ENCODE measurements around the gene DGUOK.

DGUOK gene

GRCh38 chr2:74002505-74003421 lies 76.1 kb downstream of the DGUOK start:
- peak overlapping the region in 1 of 2 donors; percentile 45 for H3K27ac ChIP-seq (ENCODE audit: low read depth in 2 of 2, low read length in 2 of 2)
- peaks cover 24 to 25% of the 10 kb centered on the region in 2 donors for H3K4me1 ChIP-seq (ENCODE audit: control insufficient read depth in 2 of 2, insufficient read depth in 2 of 2, low read length in 2 of 2)
- H3K9me3 ChIP-seq (ENCODE audit: control insufficient read depth in 2 of 2, low read length in 2 of 2): no peaks in the 10 kb centered on the region
- peak overlapping the region; percentile 54 to 76 for H3K4me3 ChIP-seq (ENCODE audit: low read length in 2 of 2)
- H3K36me3 ChIP-seq (ENCODE audit: control insufficient read depth in 2 of 2, insufficient read depth in 2 of 2, low read length in 2 of 2): peaks cover 0 to 4% of the 10 kb centered on the region in 2 donors
- H3K9ac ChIP-seq (ENCODE audit: low read depth in 1 of 2, low read length in 2 of 2): peak overlapping the region; percentile 35 to 55
- no peaks in the 10 kb centered on the region for H3K27me3 ChIP-seq (ENCODE audit: control insufficient read depth in 2 of 2, insufficient read depth in 2 of 2, low read length in 2 of 2)

- no peak overlapping the region for H3K9ac ChIP-seq (ENCODE audit: low read depth in 1 of 2, low read length in 2 of 2)
- H3K4me1 ChIP-seq (ENCODE audit: control insufficient read depth in 2 of 2, insufficient read depth in 2 of 2, low read length in 2 of 2): peaks cover 24 to 25% of the 10 kb centered on the region in 2 donors
- H3K27me3 ChIP-seq (ENCODE audit: control insufficient read depth in 2 of 2, insufficient read depth in 2 of 2, low read length in 2 of 2): no peaks in the 10 kb centered on the region
- H3K9me3 ChIP-seq (ENCODE audit: control insufficient read depth in 2 of 2, low read length in 2 of 2): no peaks in the 10 kb centered on the region
- no peak overlapping the region for H3K4me3 ChIP-seq (ENCODE audit: low read length in 2 of 2)
- peaks cover 0 to 6% of the 10 kb centered on the region in 2 donors for H3K36me3 ChIP-seq (ENCODE audit: control insufficient read depth in 2 of 2, insufficient read depth in 2 of 2, low read length in 2 of 2)
- no peak overlapping the region for H3K27ac ChIP-seq (ENCODE audit: low read depth in 2 of 2, low read length in 2 of 2)
Measured at GRCh38 chr2:74003494-74004211, 77.0 kb downstream of the DGUOK start.

GRCh38 chr2:74004212-74005182 lies 77.8 kb downstream of the DGUOK start:
- H3K4me3 ChIP-seq (ENCODE audit: low read length in 2 of 2): no peak overlapping the region
- H3K4me1 ChIP-seq (ENCODE audit: control insufficient read depth in 2 of 2, insufficient read depth in 2 of 2, low read length in 2 of 2): peaks cover 19 to 22% of the 10 kb centered on the region in 2 donors
- H3K9ac ChIP-seq (ENCODE audit: low read depth in 1 of 2, low read length in 2 of 2): no peak overlapping the region
- H3K9me3 ChIP-seq (ENCODE audit: control insufficient read depth in 2 of 2, low read length in 2 of 2): no peaks in the 10 kb centered on the region
- H3K27me3 ChIP-seq (ENCODE audit: control insufficient read depth in 2 of 2, insufficient read depth in 2 of 2, low read length in 2 of 2): no peaks in the 10 kb centered on the region
- no peak overlapping the region for H3K27ac ChIP-seq (ENCODE audit: low read depth in 2 of 2, low read length in 2 of 2)
- peaks cover 3 to 6% of the 10 kb centered on the region in 2 donors for H3K36me3 ChIP-seq (ENCODE audit: control insufficient read depth in 2 of 2, insufficient read depth in 2 of 2, low read length in 2 of 2)

GRCh38 chr2:74005786-74006185 lies 79.1 kb downstream of the DGUOK start:
- Histone ChIP-seq H3K9me3 (ENCODE audit: control insufficient read depth in 2 of 2, low read length in 2 of 2) (no peaks in the 10 kb centered on the region), H3K4me1 (ENCODE audit: control insufficient read depth in 2 of 2, insufficient read depth in 2 of 2, low read length in 2 of 2) (peaks cover 10% of the 10 kb centered on the region in 2 donors), H3K9ac (ENCODE audit: low read depth in 1 of 2, low read length in 2 of 2) (no peak overlapping the region), H3K4me3 (ENCODE audit: low read length in 2 of 2) (no peak overlapping the region), H3K27ac (ENCODE audit: low read depth in 2 of 2, low read length in 2 of 2) (no peak overlapping the region), H3K27me3 (ENCODE audit: control insufficient read depth in 2 of 2, insufficient read depth in 2 of 2, low read length in 2 of 2) (no peaks in the 10 kb centered on the region), H3K36me3 (ENCODE audit: control insufficient read depth in 2 of 2, insufficient read depth in 2 of 2, low read length in 2 of 2) (peaks cover 3 to 8% of the 10 kb centered on the region in 2 donors)

- Histone ChIP-seq H3K9me3 (ENCODE audit: control insufficient read depth in 2 of 2, low read length in 2 of 2) (no peaks in the 10 kb centered on the region), H3K9ac (ENCODE audit: low read depth in 1 of 2, low read length in 2 of 2) (no peak overlapping the region), H3K27ac (ENCODE audit: low read depth in 2 of 2, low read length in 2 of 2) (no peak overlapping the region), H3K36me3 (ENCODE audit: control insufficient read depth in 2 of 2, insufficient read depth in 2 of 2, low read length in 2 of 2) (peaks cover 3 to 8% of the 10 kb centered on the region in 2 donors), H3K4me3 (ENCODE audit: low read length in 2 of 2) (no peak overlapping the region), H3K27me3 (ENCODE audit: control insufficient read depth in 2 of 2, insufficient read depth in 2 of 2, low read length in 2 of 2) (no peaks in the 10 kb centered on the region), H3K4me1 (ENCODE audit: control insufficient read depth in 2 of 2, insufficient read depth in 2 of 2, low read length in 2 of 2) (peaks cover 6 to 8% of the 10 kb centered on the region in 2 donors)
Measured at GRCh38 chr2:74006459-74006858, 79.8 kb downstream of the DGUOK start.

- Histone ChIP-seq H3K36me3 (ENCODE audit: control insufficient read depth in 2 of 2, insufficient read depth in 2 of 2, low read length in 2 of 2) (peaks cover 3 to 8% of the 10 kb centered on the region in 2 donors), H3K4me1 (ENCODE audit: control insufficient read depth in 2 of 2, insufficient read depth in 2 of 2, low read length in 2 of 2) (peaks cover 4 to 6% of the 10 kb centered on the region in 2 donors), H3K9ac (ENCODE audit: low read depth in 1 of 2, low read length in 2 of 2) (no peak overlapping the region), H3K9me3 (ENCODE audit: control insufficient read depth in 2 of 2, low read length in 2 of 2) (no peaks in the 10 kb centered on the region), H3K27me3 (ENCODE audit: control insufficient read depth in 2 of 2, insufficient read depth in 2 of 2, low read length in 2 of 2) (no peaks in the 10 kb centered on the region), H3K4me3 (ENCODE audit: low read length in 2 of 2) (no peak overlapping the region), H3K27ac (ENCODE audit: low read depth in 2 of 2, low read length in 2 of 2) (no peak overlapping the region)
Measured at GRCh38 chr2:74007121-74007520, 80.4 kb downstream of the DGUOK start.

GRCh38 chr2:74007711-74008110 lies 81.0 kb downstream of the DGUOK start:
- H3K36me3 ChIP-seq (ENCODE audit: control insufficient read depth in 2 of 2, insufficient read depth in 2 of 2, low read length in 2 of 2): peaks cover 3 to 8% of the 10 kb centered on the region in 2 donors
- H3K27ac ChIP-seq (ENCODE audit: low read depth in 2 of 2, low read length in 2 of 2): no peak overlapping the region
- no peaks in the 10 kb centered on the region for H3K9me3 ChIP-seq (ENCODE audit: control insufficient read depth in 2 of 2, low read length in 2 of 2)
- no peak overlapping the region for H3K4me3 ChIP-seq (ENCODE audit: low read length in 2 of 2)
- H3K9ac ChIP-seq (ENCODE audit: low read depth in 1 of 2, low read length in 2 of 2): no peak overlapping the region
- peaks cover 4 to 6% of the 10 kb centered on the region in 2 donors for H3K4me1 ChIP-seq (ENCODE audit: control insufficient read depth in 2 of 2, insufficient read depth in 2 of 2, low read length in 2 of 2)
- H3K27me3 ChIP-seq (ENCODE audit: control insufficient read depth in 2 of 2, insufficient read depth in 2 of 2, low read length in 2 of 2): no peaks in the 10 kb centered on the region

All from mucosa of rectum (tissue), 2 donors.